Left lung (tissue), 10 donors: ENCODE results near the gene SLC25A26. TPM values are rescaled to one million over a fixed set of nuclear protein-coding genes. Genes with fewer than 3 reads are reported as not detected.
"Not testable (repeated sequence)": the region's sequence is repeated elsewhere in the genome, so short reads cannot be mapped to it uniquely, and the experiment has no call there.

Source experiments
- ATAC-seq: fragments of 200-7000 bp; cut with Tn5 transposase; one replicate; pipeline ENCODE4 v1.9.1; 2020; ENCODE audit warnings: moderate library complexity
- DNase-seq, 4 donors: peaks; one replicate each; pipeline ENCODE4 v3.0.0-alpha.2; 2013 to 2020
- H3K27ac ChIP-seq, 2 donors: fragments of 200-600 bp; sonication (generic) in 1 of 2; one replicate each; pipeline versions ENCODE4 v1.5.0 to v1.8.0; 2020 to 2021
- H3K27me3 ChIP-seq, 2 donors: fragments of 200-600 bp; sonication (generic) in 1 of 2; one replicate each; pipeline versions ENCODE4 v1.5.0 to v1.8.0; 2020 to 2021
- H3K36me3 ChIP-seq, 2 donors: fragments of 200-600 bp; sonication (generic) in 1 of 2; one replicate each; pipeline versions ENCODE4 v1.5.0 to v1.8.0; 2020 to 2021
- H3K4me1 ChIP-seq, 2 donors: fragments of 200-600 bp; one replicate each; pipeline ENCODE4 v1.8.0; 2021
- H3K4me3 ChIP-seq, 2 donors: fragments of 200-600 bp; sonication (generic) in 1 of 2; one replicate each; pipeline versions ENCODE4 v1.5.0 to v1.8.0; 2020 to 2021; ENCODE audit warnings: mild to moderate bottlenecking in 1 of 2
- H3K9me3 ChIP-seq, 2 donors: fragments of 200-600 bp; sonication (generic) in 1 of 2; one replicate each; pipeline versions ENCODE4 v1.5.0 to v1.8.0; 2020 to 2021
- intact Hi-C, 2 donors: fragments of 100-400 bp; cut with DNase I; formaldehyde crosslinking; loops; one replicate each; pipeline versions ENCODE4 v1.11.2 to v1.14.2; 2022
- polyA plus RNA-seq, 6 donors: library from polyadenylated mRNA; unstranded; fragments of 120-200 nt; gene quantifications; one replicate each; pipeline ENCODE4 v1.2.1, GENCODE V29; 2013; ENCODE audit not compliant: insufficient read length in 6 of 6
- total RNA-seq, 2 donors: library from RNA; stranded (reverse); fragmentation: NEBNext Ultra II Directional; extraction: Animal tissue kit (Norgen Biotek cat#: 25700); gene quantifications; one replicate each; pipeline ENCODE4 v1.2.1, GENCODE V29; 2021
- TF ChIP-seq, protein P1 (sequence below), 2 donors: fragments of 200-600 bp; sonication (generic) in 1 of 2; IDR thresholded peaks; one replicate each; pipeline versions ENCODE4 v1.5.0 to v1.8.0; 2021; ENCODE audit warnings: antibody characterized with exemption in 2 of 2
- donor health status: DM: no; HTN: yes; CAD: no.
- donor health status: DM: no; HTN: no; CAD: no.

SLC25A26 gene
- total and polyA plus RNA-seq, 8 donors: 14.2 to 26.2 (median 22.4) TPM

DNA sequence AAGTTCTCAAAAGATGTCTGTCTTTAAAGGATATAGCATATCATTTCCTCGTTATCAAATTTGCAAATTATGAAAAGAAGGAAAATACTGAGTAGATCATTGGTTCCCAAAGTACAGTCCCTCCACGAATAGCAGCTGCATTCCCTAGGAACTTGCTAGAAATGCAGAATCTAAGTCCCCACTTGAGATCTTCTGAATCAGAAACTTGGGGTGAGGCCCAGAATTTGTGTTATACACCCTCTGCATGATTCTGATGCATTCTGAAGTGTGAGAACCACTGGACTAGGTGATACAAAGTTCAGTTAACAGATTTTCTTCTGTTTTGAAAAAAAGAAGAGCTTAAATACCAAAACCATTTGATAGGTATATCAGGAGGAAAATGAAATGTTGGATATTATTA, 77.1 kb downstream of the SLC25A26 start:
- DNase-seq (no peak), ATAC-seq (peak; percentile 65)
- Histone ChIP-seq H3K27me3 (no peaks in the 10 kb centered on the region), H3K9me3 (no peaks in the 10 kb centered on the region), H3K36me3 (no peaks in the 10 kb centered on the region), H3K4me1 (peaks cover 0 to 7% of the 10 kb centered on the region in 2 donors), H3K27ac (peak overlapping the region in 1 of 2 donors; percentile 0), H3K4me3 (no peak overlapping the region)
- TF ChIP-seq, protein P1, sequence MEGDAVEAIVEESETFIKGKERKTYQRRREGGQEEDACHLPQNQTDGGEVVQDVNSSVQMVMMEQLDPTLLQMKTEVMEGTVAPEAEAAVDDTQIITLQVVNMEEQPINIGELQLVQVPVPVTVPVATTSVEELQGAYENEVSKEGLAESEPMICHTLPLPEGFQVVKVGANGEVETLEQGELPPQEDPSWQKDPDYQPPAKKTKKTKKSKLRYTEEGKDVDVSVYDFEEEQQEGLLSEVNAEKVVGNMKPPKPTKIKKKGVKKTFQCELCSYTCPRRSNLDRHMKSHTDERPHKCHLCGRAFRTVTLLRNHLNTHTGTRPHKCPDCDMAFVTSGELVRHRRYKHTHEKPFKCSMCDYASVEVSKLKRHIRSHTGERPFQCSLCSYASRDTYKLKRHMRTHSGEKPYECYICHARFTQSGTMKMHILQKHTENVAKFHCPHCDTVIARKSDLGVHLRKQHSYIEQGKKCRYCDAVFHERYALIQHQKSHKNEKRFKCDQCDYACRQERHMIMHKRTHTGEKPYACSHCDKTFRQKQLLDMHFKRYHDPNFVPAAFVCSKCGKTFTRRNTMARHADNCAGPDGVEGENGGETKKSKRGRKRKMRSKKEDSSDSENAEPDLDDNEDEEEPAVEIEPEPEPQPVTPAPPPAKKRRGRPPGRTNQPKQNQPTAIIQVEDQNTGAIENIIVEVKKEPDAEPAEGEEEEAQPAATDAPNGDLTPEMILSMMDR (IDR thresholded peaks at IDR 0.05): no peak
- intact Hi-C loops: no loop called here

DNA sequence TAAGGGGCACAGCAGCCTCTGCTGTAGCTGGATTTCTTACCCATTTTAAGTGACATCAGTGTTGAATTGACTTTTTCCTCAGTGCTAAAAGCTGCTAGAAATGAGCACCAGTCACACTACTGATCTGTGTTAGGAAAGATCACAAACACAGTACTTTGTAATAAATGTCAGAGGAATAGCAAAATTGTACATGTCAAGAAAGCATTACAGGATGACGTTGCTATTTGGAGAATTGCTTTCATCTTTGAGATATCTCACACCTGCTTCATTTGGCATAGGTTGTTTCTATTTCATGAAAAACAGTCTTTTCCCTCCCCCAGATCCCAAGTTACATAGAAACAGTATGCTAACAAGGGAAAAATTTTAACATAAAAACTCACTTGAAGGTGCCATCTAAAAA, 77.8 kb downstream of the SLC25A26 start:
- DNase-seq: no peak
- Histone ChIP-seq H3K36me3 (no peaks in the 10 kb centered on the region), H3K4me1 (peaks cover 4 to 7% of the 10 kb centered on the region in 2 donors), H3K27me3 (no peaks in the 10 kb centered on the region), H3K4me3 (no peak overlapping the region), H3K9me3 (no peaks in the 10 kb centered on the region), H3K27ac (no peak overlapping the region)
- no peak for ATAC-seq
- intact Hi-C loops: no loop called here
- TF ChIP-seq, protein P1 (IDR thresholded peaks at IDR 0.05): no peak

DNA sequence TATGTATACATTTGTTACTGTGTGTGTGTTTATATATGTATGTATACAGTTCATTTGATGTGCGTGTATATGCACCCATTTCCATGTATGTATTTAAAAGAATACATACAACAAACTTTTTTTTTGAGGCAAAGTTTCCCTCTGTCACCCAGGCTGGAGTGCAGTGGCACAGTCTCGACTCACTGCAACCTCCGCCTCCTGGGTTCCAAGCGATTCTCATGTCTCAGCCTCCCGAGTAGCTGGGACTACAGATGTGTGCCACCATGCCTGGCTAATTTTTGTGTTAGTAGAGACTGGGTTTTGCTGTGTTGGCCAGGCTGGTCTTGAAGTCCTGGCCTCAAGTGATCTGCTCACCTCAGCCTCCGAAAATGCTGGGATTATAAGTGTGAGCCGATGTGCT, 78.3 kb downstream of the SLC25A26 start:
- not testable (repeated sequence) for ATAC-seq

DNA sequence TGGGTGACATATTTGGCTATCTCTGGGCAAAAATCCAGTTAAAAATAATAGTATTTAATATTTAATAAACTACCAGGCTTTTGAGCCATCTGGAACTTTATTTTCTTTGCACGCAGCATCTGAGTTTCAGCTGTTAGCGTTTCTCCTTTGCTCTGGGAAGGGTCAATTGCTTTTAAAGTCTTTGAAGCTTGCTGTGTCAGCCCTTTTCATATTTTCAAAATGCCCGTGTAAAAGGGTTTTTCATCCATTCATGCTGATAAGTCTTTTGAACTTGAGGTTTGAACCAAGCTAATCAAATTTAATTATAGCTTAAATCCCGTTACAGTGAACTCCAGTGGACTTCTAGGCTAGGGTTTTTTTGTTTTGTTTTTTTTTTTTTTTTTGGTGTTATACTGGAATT, 79.1 kb downstream of the SLC25A26 start:
- no peaks in the 10 kb centered on the region for H3K36me3 ChIP-seq
- DNase-seq (peak in 1 of 4 donors; percentile 36), ATAC-seq (no peak)
- intact Hi-C loops: no loop called here
- H3K4me3 ChIP-seq: no peak overlapping the region
- no peaks in the 10 kb centered on the region for H3K9me3 ChIP-seq
- peaks cover 4 to 7% of the 10 kb centered on the region in 2 donors for H3K4me1 ChIP-seq
- TF ChIP-seq, protein P1 (IDR thresholded peaks at IDR 0.05): no peak
- peak overlapping the region in 1 of 2 donors; percentile 39 for H3K27ac ChIP-seq
- H3K27me3 ChIP-seq: no peaks in the 10 kb centered on the region

More for the DNA sequence above, 78.3 kb downstream of the SLC25A26 start:
- H3K4me1 ChIP-seq, H3K9me3 ChIP-seq, H3K27me3 ChIP-seq, H3K4me3 ChIP-seq, DNase-seq, H3K36me3 ChIP-seq, intact Hi-C loops: not testable (repeated sequence)
- H3K27ac ChIP-seq: peak overlapping the region in 1 of 2 donors; percentile 39

DNA sequence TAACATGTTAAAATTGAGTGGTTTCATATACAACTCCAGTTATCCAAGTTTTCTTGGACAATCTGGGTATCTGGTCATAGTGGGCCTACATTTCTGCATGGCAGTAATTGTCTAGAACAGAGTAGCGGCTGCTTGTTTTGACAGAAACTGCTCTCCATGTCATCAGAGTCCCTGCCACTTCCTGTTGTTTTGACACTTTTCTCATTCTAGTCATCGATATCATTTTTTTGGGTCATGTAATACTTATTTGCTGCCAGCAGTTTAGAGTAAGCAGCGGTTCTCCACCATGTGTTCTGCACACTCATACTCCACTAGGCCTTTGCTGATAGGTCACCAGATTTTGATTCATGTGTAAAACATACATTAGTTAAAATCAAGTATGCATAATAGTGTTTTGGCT, 81.5 kb downstream of the SLC25A26 start:
- no peak for ATAC-seq
- Histone ChIP-seq H3K27ac (peak overlapping the region; percentile 20 to 42), H3K9me3 (no peaks in the 10 kb centered on the region), H3K4me1 (peaks cover 4 to 7% of the 10 kb centered on the region in 2 donors), H3K4me3 (no peak overlapping the region), H3K27me3 (no peaks in the 10 kb centered on the region), H3K36me3 (no peaks in the 10 kb centered on the region)
- intact Hi-C loops: no loop called here
- TF ChIP-seq, protein P1 (IDR thresholded peaks at IDR 0.05): no peak
- DNase-seq: no peak

DNA sequence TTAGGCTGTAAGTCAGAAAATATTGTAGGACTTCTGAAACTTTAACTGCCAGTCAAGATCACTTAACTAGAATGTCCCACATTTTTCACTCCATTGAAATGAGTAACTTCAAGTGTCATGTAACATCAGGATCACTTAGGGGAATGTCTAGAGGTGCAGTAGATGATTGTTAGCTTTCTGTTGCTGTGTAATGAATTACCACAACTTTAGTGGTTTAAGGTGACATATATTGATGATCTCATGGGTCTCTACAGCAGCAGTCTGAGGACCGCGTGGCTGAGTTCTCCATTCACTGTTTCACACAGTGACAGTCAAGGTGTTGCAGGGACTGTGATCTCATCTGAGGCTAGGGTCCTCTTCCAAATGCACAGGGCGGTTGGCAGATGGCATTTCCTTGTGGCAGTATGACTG, 82.7 kb downstream of the SLC25A26 start:
- Histone ChIP-seq H3K9me3 (no peaks in the 10 kb centered on the region), H3K4me1 (peaks cover 0 to 4% of the 10 kb centered on the region in 2 donors), H3K27ac (peak overlapping the region in 1 of 2 donors; percentile 42), H3K36me3 (no peaks in the 10 kb centered on the region), H3K27me3 (no peaks in the 10 kb centered on the region), H3K4me3 (no peak overlapping the region)
- ATAC-seq: no peak
- TF ChIP-seq, protein P1 (IDR thresholded peaks at IDR 0.05): no peak
- intact Hi-C loops: no loop called here
- DNase-seq: no peak
